SK-N-DZ (cell line): Measurements from ENCODE around the gene ZDHHC12.

Experiments
- DNase-seq: peaks from one replicate; pipeline ENCODE4 v3.0.0-alpha.2; 2015; ENCODE audit warnings: low spot score

ZDHHC12 gene

DNA sequence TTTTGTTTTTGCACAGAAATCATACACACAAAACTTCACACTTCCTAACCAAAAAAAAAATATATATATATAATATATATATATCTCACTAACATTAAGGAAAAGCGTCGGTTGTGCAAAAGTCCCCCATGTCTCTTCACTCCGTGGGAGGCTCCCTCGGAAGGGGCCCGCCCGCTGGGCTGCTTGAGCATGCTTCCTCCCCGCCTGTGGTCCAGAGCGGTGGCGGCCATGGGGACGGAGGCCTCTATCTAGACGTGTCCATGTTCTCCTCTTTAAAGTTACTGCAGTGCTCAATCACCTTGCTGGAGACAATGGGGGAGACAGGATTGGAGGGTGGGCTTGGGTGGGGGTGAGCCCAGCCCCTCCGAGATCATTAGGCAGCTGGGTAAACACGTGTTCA, 7.2 kb upstream of the ZDHHC12 start:
- DNase-seq: no peak

- DNase-seq: no peak
Measured at GRCh38 chr9:128729766-128730517, 6.0 kb upstream of the ZDHHC12 start.

DNA sequence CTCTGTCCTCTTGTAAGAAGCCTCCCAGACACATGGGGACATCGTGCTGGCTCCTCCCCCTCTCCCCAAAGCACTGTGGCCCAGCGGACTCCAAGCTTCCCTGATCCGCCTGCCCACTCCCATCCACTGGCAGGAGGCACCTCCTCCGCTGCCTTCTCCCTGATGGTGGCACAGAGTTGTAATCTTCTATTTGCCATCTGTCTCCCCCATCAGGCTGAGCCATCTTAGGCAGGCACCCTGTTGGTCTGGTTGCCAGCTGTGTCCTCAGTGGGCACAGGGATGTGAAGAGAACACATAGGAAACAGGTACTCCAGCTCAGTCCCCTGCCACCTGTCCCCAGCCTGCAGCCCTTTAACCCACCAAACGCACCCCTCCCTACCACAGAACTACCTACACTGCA, 5.4 kb upstream of the ZDHHC12 start:
- no peak for DNase-seq

GRCh38 chr9:128728298-128728697, 4.4 kb upstream of the ZDHHC12 start:
- no peak for DNase-seq

- DNase-seq: no peak
Measured at GRCh38 chr9:128727640-128728248, 3.8 kb upstream of the ZDHHC12 start.

- peak; percentile 94 for DNase-seq
Measured at GRCh38 chr9:128724744-128725211, 851 bp upstream of the ZDHHC12 start.

- DNase-seq: no peak
Measured at GRCh38 chr9:128723352-128723865, 518 bp downstream of the ZDHHC12 start.

GRCh38 chr9:128722380-128723351, 1.3 kb downstream of the ZDHHC12 start:
- DNase-seq: no peak

DNA sequence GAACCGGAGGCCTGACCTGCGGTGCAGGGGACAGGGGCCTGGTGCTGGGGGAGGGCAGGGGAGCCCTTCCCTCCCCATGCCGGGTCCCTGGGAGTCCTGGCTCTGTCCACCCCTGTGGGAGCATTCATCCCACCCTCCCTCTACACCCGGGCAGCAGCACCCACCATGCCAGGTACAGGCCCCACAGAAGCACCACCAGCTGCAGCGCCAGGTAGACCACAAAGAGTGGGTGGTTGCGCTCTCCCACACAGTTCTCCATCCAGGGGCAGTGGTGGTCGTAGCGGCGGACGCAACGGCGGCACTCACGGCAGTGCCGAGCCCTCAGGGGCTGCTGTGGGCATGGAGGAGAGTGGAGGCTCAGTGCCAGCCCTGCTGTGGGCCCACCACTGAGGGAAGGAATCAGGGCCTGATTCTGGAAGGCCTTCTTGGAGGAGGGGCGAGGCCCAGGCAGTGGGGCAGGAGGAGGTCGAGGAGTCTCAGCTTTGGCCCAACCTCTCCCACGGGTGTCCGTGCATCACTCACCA, 2.4 kb downstream of the ZDHHC12 start:
- DNase-seq: no peak

DNA sequence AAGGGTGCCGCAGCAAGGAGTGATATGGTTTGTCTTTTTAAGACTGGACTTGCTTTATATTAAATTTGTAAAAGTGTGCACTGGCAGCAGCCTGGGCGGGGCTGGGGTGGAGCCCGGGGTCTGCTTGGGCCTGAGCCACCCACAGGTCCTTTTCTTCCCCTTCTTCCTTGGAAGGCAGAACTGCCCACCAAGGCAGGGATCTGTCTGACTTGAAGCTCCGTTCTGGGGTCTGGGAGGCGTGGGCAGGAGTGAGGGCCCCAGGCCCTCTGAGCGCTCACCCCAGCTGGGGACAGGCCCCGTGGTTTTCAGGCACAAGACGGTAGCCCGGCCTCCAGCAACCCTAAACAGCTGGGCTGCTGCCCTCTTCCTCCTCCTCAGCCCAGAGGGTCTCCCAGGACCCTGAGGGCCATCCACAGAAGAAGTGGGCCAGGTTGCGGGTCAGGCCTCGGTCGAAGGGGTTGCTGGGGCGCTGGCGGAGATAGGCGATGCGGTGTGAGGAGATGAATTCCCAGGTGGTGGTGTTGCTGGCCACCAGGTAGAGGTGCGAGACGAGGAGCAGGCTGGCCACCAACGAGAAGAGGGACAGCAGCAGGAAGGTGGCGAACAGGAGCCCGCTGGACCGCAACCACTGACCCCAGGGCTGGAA, 3.0 kb downstream of the ZDHHC12 start:
- no peak for DNase-seq

DNA sequence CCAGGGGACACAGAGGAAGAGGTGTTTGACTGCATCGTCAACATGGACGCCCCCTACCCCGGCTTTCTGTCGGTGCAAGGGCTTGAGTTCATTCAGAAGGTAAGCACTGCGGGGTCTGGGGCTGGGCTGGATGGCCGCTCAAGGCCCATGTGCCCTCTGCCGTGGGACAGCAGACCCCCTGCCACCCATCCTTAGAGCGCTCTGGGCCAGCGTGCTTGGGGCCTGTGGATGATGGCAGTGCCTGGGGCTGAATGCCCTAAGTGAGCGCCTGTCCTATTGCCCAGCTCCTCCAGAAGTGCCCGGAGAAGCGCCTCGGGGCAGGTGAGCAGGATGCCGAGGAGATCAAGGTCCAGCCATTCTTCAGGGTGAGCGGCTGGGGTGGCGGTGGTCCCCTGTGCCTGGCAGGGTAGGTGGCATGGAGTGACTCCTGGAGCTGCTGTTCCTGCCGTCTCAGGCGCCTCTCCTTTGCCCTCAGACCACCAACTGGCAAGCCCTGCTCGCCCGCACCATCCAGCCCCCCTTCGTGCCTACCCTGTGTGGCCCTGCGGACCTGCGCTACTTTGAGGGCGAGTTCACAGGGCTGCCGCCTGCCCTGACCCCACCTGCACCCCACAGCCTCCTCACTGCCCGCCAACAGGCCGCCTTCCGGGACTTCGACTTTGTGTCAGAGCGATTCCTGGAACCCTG, 3.9 kb downstream of the ZDHHC12 start:
- no peak for DNase-seq

GRCh38 chr9:128718475-128718874, 5.5 kb downstream of the ZDHHC12 start:
- DNase-seq: no peak

- no peak for DNase-seq
Measured at GRCh38 chr9:128718047-128718446, 5.9 kb downstream of the ZDHHC12 start.

DNA sequence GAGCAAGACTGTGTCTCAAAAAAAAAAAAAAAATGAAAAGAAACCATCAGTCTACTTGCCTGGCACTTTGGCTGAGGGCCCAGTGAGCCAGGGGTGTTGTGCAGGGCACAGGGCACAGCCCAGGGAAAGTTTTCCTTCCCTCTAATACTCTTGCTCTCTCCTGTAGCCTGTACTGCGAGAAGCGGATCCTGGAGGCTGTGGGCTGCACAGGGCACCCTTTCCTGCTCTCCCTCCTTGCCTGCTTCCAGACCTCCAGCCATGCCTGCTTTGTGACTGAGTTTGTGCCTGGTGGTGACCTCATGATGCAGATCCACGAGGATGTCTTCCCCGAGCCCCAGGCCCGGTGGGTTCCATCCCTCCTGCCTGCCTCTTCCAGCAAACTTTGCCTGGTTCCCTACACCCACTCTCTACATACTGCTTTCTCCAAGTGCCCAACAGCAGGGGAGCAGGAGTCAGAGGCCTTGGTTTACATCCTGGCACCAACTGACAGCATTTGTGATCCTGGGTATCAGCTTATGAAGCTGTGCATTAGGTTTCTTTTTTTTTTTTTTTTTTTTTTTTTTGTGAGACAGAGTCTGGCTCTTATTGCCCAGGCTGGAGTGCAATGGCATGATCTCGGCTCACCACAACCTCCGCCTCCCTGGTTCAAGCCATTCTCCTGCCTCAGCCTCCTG, 7.2 kb downstream of the ZDHHC12 start:
- DNase-seq: no peak

DNA sequence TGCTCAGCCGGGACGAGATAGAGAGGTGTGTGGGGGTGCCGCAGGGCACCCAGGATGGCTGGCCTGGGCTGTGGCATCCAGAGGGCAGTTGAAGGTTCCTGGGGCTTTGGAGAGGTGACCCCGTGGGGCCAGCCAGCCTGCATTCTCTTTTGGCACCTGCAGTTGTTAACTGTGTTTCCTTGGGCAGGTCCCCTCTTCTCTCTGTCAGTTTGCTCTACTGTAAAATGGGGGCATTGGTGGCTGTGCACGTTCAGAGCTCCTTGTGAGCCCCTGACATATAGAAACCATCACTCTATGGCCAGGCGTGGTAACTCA, 8.5 kb downstream of the ZDHHC12 start:
- DNase-seq: no peak

DNA sequence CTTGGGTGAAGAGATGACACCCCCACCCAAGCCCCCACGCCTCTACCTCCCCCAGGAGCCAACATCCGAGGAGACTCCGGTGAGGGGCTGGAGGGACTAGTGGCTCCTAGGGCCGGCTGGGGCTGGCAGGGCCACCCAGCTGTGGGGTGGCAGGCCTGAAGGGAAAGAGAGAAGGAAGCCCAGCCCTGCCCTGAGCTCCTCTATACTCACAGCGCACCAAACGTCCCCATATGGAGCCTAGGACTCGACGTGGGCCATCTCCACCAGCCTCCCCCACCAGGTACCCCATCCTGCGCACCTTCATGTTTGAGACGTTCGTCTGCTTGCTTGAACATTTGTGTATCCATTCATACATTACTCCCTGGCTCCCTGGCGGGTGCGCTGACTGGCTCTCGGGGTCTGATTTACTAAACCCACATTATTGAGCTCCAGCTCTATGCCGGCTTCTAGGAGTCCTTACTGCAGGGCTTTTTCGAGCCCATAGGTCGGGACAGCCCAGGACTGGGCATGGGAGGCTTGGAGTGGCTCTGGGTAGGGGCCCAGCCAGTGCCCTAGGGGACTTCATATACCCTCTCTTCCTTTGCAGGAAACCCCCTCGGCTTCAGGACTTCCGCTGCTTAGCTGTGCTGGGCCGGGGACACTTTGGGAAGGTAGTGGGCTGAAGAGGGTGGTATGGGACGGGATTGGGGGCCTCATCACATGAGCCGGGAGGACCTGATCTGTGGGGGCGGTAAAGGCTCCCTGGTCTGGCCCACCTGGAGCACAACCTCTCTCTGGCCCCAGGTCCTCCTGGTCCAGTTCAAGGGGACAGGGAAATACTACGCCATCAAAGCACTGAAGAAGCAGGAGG, 9.1 kb downstream of the ZDHHC12 start:
- no peak for DNase-seq

DNA sequence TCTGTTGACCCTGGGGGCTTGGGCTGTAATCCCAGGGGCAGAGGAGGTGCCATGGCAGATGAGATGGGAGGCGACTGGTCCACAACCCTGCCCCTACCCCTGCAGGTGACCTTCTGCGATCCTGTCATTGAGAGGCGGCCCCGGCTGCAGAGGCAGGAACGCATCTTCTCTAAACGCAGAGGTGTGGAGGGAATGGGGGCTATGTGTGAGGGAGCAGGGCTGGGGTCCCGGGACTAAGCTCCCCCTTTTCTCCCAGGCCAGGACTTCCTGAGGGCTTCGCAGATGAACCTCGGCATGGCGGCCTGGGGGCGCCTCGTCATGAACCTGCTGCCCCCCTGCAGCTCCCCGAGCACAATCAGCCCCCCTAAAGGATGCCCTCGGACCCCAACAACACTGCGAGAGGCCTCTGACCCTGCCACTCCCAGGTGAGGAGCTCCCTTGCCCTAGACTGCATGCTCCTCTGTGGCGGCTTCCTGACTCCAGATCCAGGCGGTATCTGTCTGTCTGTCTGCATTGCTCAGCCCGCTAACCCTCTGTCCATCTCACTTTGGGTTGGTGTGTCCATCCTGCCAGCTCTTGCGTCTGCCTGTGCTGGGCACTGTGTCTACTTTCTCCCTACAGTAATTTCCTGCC, 9.9 kb downstream of the ZDHHC12 start:
- no peak for DNase-seq

DNA sequence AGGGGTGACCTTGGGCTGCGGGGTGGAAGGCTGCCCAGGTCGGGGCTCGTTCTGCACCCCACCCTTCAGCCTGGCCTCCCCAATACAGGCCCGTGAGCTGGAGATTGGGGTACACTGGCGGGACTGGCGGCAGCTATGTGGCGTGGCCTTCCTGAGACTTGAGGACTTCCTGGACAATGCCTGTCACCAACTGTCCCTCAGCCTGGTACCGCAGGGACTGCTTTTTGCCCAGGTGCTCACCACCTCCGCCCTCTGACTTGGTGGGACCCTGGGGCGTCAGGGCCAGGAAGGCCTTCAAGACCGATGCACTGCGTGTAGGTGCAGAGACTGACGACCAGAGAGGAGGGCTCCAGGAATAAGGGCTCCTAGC, 10.5 kb downstream of the ZDHHC12 start:
- DNase-seq: no peak
